SH-SY5Y (cell line): ENCODE data around the gene SIL1.

ENCODE experiments used
- GATA2 ChIP-seq: IDR thresholded peaks from 2 replicates; pipeline ENCODE4 v1.6.1; 2011; ENCODE audit warnings: mild to moderate bottlenecking, low read depth, low read length
- GATA3 ChIP-seq: IDR thresholded peaks from 2 replicates; pipeline ENCODE4 v1.6.1; 2011; ENCODE audit warnings: low read depth, mild to moderate bottlenecking, low read length, moderate library complexity

GRCh38 chr5:138912093-138912492 lies 286.1 kb downstream of the SIL1 start:
- TF ChIP-seq GATA2 (no peak), GATA3 (no peak)
